HepG2 (cell line): ENCODE results near the gene STRIP1. TPM values are rescaled to one million over a fixed set of nuclear protein-coding genes. Genes with fewer than 3 reads are reported as not detected.

Experiments
- ATM ChIP-seq: fragments of 450-650 bp; IDR thresholded peaks from 2 replicates; pipeline ENCODE4 v1.7.1; 2017; ENCODE audit warnings: mild to moderate bottlenecking, borderline replicate concordance
- ELF1 ChIP-seq: sonication (generic); formaldehyde crosslinking; IDR thresholded peaks from 2 replicates; pipeline ENCODE4 v1.4.0; 2020; ENCODE audit warnings: missing genetic modification reagents
- FOSL1 ChIP-seq: sonication (generic); formaldehyde crosslinking; IDR thresholded peaks from 2 replicates; pipeline ENCODE4 v1.9.0; 2021; ENCODE audit warnings: missing genetic modification reagents, borderline replicate concordance
- HMGA1 ChIP-seq: sonication (generic); formaldehyde crosslinking; conservative IDR thresholded peaks from 2 replicates; pipeline ENCODE4 v1.4.0; 2020; ENCODE audit warnings: missing genetic modification reagents
- IRF9 ChIP-seq: sonication (generic); formaldehyde crosslinking; IDR thresholded peaks from 2 replicates; pipeline ENCODE4 v1.8.0; 2022; ENCODE audit warnings: missing genetic modification reagents, mild to moderate bottlenecking, borderline replicate concordance
- MIER3 ChIP-seq: IDR thresholded peaks from 2 replicates; pipeline ENCODE4 v1.6.1; 2016; ENCODE audit warnings: missing compliant biosample characterization, borderline replicate concordance
- MYC ChIP-seq: sonication (generic); formaldehyde crosslinking; IDR thresholded peaks from 2 replicates; pipeline ENCODE4 v1.9.0; 2021; ENCODE audit warnings: missing genetic modification reagents, borderline replicate concordance
- NFKB2 ChIP-seq: sonication (generic); formaldehyde crosslinking; IDR thresholded peaks from 2 replicates; pipeline ENCODE4 v1.4.0; 2020; ENCODE audit warnings: missing genetic modification reagents, borderline replicate concordance
- PATZ1 ChIP-seq: sonication (generic); formaldehyde crosslinking; IDR thresholded peaks from 2 replicates; pipeline ENCODE4 v1.4.0; 2020; ENCODE audit warnings: missing genetic modification reagents
- PLRG1 ChIP-seq: fragments of 450-650 bp; conservative IDR thresholded peaks from 2 replicates; pipeline ENCODE4 v1.6.1; 2016
- ZBTB25 ChIP-seq: IDR thresholded peaks from 2 replicates; pipeline ENCODE4 v1.6.1; 2018; ENCODE audit warnings: missing genetic modification reagents
- ZFP62 ChIP-seq: sonication (generic); formaldehyde crosslinking; IDR thresholded peaks from 2 replicates; pipeline ENCODE4 v1.4.0; 2020; ENCODE audit warnings: missing genetic modification reagents
- ZMYM2 ChIP-seq: sonication (generic); formaldehyde crosslinking; IDR thresholded peaks from 2 replicates; pipeline ENCODE4 v1.8.0; 2022; ENCODE audit warnings: mild to moderate bottlenecking, missing genetic modification reagents
- ZNF451 ChIP-seq: sonication (generic); formaldehyde crosslinking; IDR thresholded peaks from 2 replicates; pipeline ENCODE4 v1.5.0; 2020; ENCODE audit warnings: mild to moderate bottlenecking, missing genetic modification reagents
- ZNF567 ChIP-seq: sonication (generic); formaldehyde crosslinking; IDR thresholded peaks from 2 replicates; pipeline ENCODE4 v1.8.1; 2023; ENCODE audit warnings: mild to moderate bottlenecking, missing genetic modification reagents, borderline replicate concordance
- ZNF737 ChIP-seq: sonication (generic); formaldehyde crosslinking; IDR thresholded peaks from 2 replicates; pipeline ENCODE4 v1.5.0; 2020; ENCODE audit warnings: missing genetic modification reagents, mild to moderate bottlenecking, borderline replicate concordance
- polyA plus RNA-seq, 8 experiments: library from polyadenylated mRNA; depleted of rRNA in 3 of 8; stranded (reverse) in 7 of 8; unstranded in 1 of 8; fragments of >200 nt; fragmentation: Illumina TruSeq in 4 of 8; extraction: Trizol in 4 of 8; gene quantifications; 2 replicates each; pipeline versions ENCODE4 v1.2.1 to v1.2.3, GENCODE V29; 2011 to 2016; ENCODE audit warnings: low read depth in 4 of 8, missing spikeins in 1 of 8, mixed read lengths in 1 of 8; ENCODE audit not compliant: insufficient read depth in 1 of 8
- total RNA-seq, 5 experiments: library from RNA; depleted of rRNA; stranded (reverse); fragments of >200 nt; fragmentation: Illumina TruSeq; extraction: Trizol; gene quantifications; 2 replicates each; pipeline ENCODE4 v1.2.3, GENCODE V29; 2016; ENCODE audit warnings: low read depth in 1 of 5

Gene STRIP1
- total and polyA plus RNA-seq, 2 of the 13 experiments (the other 11 are each of a cell fraction or from before 2014, with no cell fraction given): 20.9 to 27.9 TPM

- TF ChIP-seq ATM (no peak), ELF1 (CRISPR knock-in tag) (peak; percentile 66; the same call in 1 of the 2 replicates), PATZ1 (CRISPR knock-in tag) (0 out of 2 replicates have a peak, but pooled peaks have one; percentile 13), HMGA1 (CRISPR knock-in tag) (no peak), ZNF737 (no peak), MIER3 (CRISPR knock-in tag) (no peak), PLRG1 (no peak), NFKB2 (CRISPR knock-in tag) (peak; percentile 75; the same call in 1 of the 2 replicates), ZNF451 (CRISPR knock-in tag) (no peak), ZBTB25 (CRISPR knock-in tag) (no peak), ZMYM2 (CRISPR knock-in tag) (no peak), ZFP62 (CRISPR knock-in tag) (no peak), MYC (CRISPR knock-in tag) (0 out of 2 replicates have a peak, but pooled peaks have one; percentile 34), ZNF567 (CRISPR knock-in tag) (no peak), IRF9 (CRISPR knock-in tag) (no peak), FOSL1 (CRISPR knock-in tag) (no peak)
- TF ChIP-seq, all 625 proteins: peak for 39
These were observed 50.0 kb downstream of the STRIP1 start (continued) for GRCh38 chr1:110084227-110085078.
